HEK293 (cell line): ENCODE results near the gene TBC1D14.

Experiments
- GLIS2 ChIP-seq: fragments of 450-650 bp; formaldehyde crosslinking; IDR thresholded peaks from 2 replicates; pipeline ENCODE4 v1.5.1; 2016; ENCODE audit warnings: missing biosample characterization, missing genetic modification characterization
- PRDM2 ChIP-seq: fragments of 450-650 bp; formaldehyde crosslinking; IDR thresholded peaks from 2 replicates; pipeline ENCODE4 v1.5.1; 2016; ENCODE audit warnings: missing biosample characterization, missing genetic modification characterization, borderline replicate concordance
- PRDM6 ChIP-seq: fragments of 450-650 bp; formaldehyde crosslinking; IDR thresholded peaks from 2 replicates; pipeline ENCODE4 v1.5.1; 2017; ENCODE audit warnings: missing biosample characterization, missing genetic modification characterization
- REST ChIP-seq: fragments of 450-650 bp; formaldehyde crosslinking; IDR thresholded peaks from 2 replicates; pipeline ENCODE4 v1.5.1; 2016; ENCODE audit warnings: missing biosample characterization, missing genetic modification characterization
- ZBTB17 ChIP-seq: fragments of 450-650 bp; formaldehyde crosslinking; IDR thresholded peaks from 2 replicates; pipeline ENCODE4 v1.5.1; 2016; ENCODE audit warnings: missing biosample characterization, missing genetic modification characterization
- ZBTB48 ChIP-seq: fragments of 450-650 bp; formaldehyde crosslinking; IDR thresholded peaks from 2 replicates; pipeline ENCODE4 v1.5.1; 2016; ENCODE audit warnings: missing biosample characterization, missing genetic modification characterization
- ZNF148 ChIP-seq: fragments of 450-650 bp; formaldehyde crosslinking; IDR thresholded peaks from 2 replicates; pipeline ENCODE4 v1.5.0; 2017; ENCODE audit warnings: missing biosample characterization, missing genetic modification characterization, borderline replicate concordance
- ZNF335 ChIP-seq: fragments of 450-650 bp; formaldehyde crosslinking; conservative IDR thresholded peaks from 2 replicates; pipeline ENCODE4 v1.5.1; 2016; ENCODE audit warnings: missing biosample characterization, missing genetic modification characterization
- ZNF423 ChIP-seq: fragments of 450-650 bp; formaldehyde crosslinking; IDR thresholded peaks from 2 replicates; pipeline ENCODE4 v1.5.1; 2016; ENCODE audit warnings: missing biosample characterization, missing genetic modification characterization
- ZNF449 ChIP-seq: fragments of 450-650 bp; formaldehyde crosslinking; IDR thresholded peaks from 2 replicates; pipeline ENCODE4 v1.5.1; 2017; ENCODE audit warnings: missing biosample characterization, mild to moderate bottlenecking, missing genetic modification characterization, moderate library complexity
- ZNF521 ChIP-seq: fragments of 450-650 bp; formaldehyde crosslinking; IDR thresholded peaks from 2 replicates; pipeline ENCODE4 v1.5.1; 2017; ENCODE audit warnings: missing biosample characterization, mild to moderate bottlenecking, missing genetic modification characterization
- ZNF530 ChIP-seq: fragments of 450-650 bp; formaldehyde crosslinking; IDR thresholded peaks from 2 replicates; pipeline ENCODE4 v1.5.1; 2016; ENCODE audit warnings: low read depth, missing biosample characterization, missing genetic modification characterization
- ZNF548 ChIP-seq: fragments of 450-650 bp; formaldehyde crosslinking; IDR thresholded peaks from 2 replicates; pipeline ENCODE4 v1.5.1; 2016; ENCODE audit warnings: missing biosample characterization, missing genetic modification characterization
- ZNF558 ChIP-seq: fragments of 450-650 bp; formaldehyde crosslinking; IDR thresholded peaks from 2 replicates; pipeline ENCODE4 v1.5.1; 2016; ENCODE audit warnings: missing biosample characterization, missing genetic modification characterization
- ZNF561 ChIP-seq: fragments of 450-650 bp; IDR thresholded peaks from 2 replicates; pipeline ENCODE4 v1.5.1; 2018; ENCODE audit warnings: missing biosample characterization, missing genetic modification characterization, borderline replicate concordance
- ZNF624 ChIP-seq: fragments of 450-650 bp; formaldehyde crosslinking; IDR thresholded peaks from 2 replicates; pipeline ENCODE4 v1.5.1; 2017; ENCODE audit warnings: missing biosample characterization, missing genetic modification characterization
- ZNF639 ChIP-seq: fragments of 450-650 bp; formaldehyde crosslinking; IDR thresholded peaks from 2 replicates; pipeline ENCODE4 v1.5.1; 2016; ENCODE audit warnings: missing biosample characterization, missing genetic modification characterization
- ZNF677 ChIP-seq: fragments of 450-650 bp; IDR thresholded peaks from 2 replicates; pipeline ENCODE4 v1.5.0; 2018; ENCODE audit warnings: missing biosample characterization, mild to moderate bottlenecking, missing genetic modification characterization, moderate library complexity
- ZNF747 ChIP-seq: fragments of 450-650 bp; formaldehyde crosslinking; IDR thresholded peaks from 2 replicates; pipeline ENCODE4 v1.5.1; 2016; ENCODE audit warnings: missing biosample characterization, missing genetic modification characterization
- ZNF776 ChIP-seq: fragments of 450-650 bp; formaldehyde crosslinking; IDR thresholded peaks from 2 replicates; pipeline ENCODE4 v1.5.0; 2017; ENCODE audit warnings: missing biosample characterization, missing genetic modification characterization, borderline replicate concordance
- ZNF830 ChIP-seq: fragments of 450-650 bp; IDR thresholded peaks from 2 replicates; pipeline ENCODE4 v1.5.0; 2018; ENCODE audit warnings: missing biosample characterization, missing genetic modification characterization, low read depth, mild to moderate bottlenecking, moderate library complexity
- ZNF837 ChIP-seq: fragments of 450-650 bp; formaldehyde crosslinking; IDR thresholded peaks from 2 replicates; pipeline ENCODE4 v1.5.1; 2016; ENCODE audit warnings: missing biosample characterization, missing genetic modification characterization

Gene TBC1D14

GRCh38 chr4:7042503-7043283 is 133.1 kb downstream of the TBC1D14 start (continued):
- TF ChIP-seq ZNF677 (tag by site-specific recombination) = no peak
- TF ChIP-seq ZNF624 (tag by site-specific recombination) = no peak
- TF ChIP-seq ZNF423 = no peak
- no peak for TF ChIP-seq ZNF548 (tag by site-specific recombination)
- peak; percentile 61 for TF ChIP-seq ZBTB17 (tag by site-specific recombination)
- no peak for TF ChIP-seq ZBTB48
- no peak for TF ChIP-seq REST (tag by site-specific recombination)
- peak; percentile 66; the same call in 1 of the 2 replicates for TF ChIP-seq GLIS2 (tag by site-specific recombination)
- no peak for TF ChIP-seq ZNF639 (tag by site-specific recombination)
- no peak; the same call in 1 of the 2 replicates for TF ChIP-seq ZNF561 (tag by site-specific recombination)
- TF ChIP-seq PRDM2 (tag by site-specific recombination) = no peak
- no peak for TF ChIP-seq PRDM6
- TF ChIP-seq ZNF530 (tag by site-specific recombination) = no peak
- no peak for TF ChIP-seq ZNF776
- no peak for TF ChIP-seq ZNF747 (tag by site-specific recombination)
- TF ChIP-seq ZNF521 (tag by site-specific recombination) = no peak
- no peak for TF ChIP-seq ZNF837 (tag by site-specific recombination)
- no peak for TF ChIP-seq ZNF830 (tag by site-specific recombination)
- peak; percentile 96 for TF ChIP-seq ZNF335
- TF ChIP-seq ZNF449 (tag by site-specific recombination) = no peak
- no peak for TF ChIP-seq ZNF558 (tag by site-specific recombination)
- TF ChIP-seq ZNF148 (tag by site-specific recombination) = no peak
